ENCODE measurements around the gene PKIG. TPM values are rescaled to one million over a fixed set of nuclear protein-coding genes. Genes with fewer than 3 reads are reported as not detected.

PKIG gene
- polyA plus RNA-seq, 3 donors, result 0.67 to 1.4 (median 0.84) TPM

GRCh38 chr20:44561876-44562275 lies 20.5 kb upstream of the PKIG start:
- TF ChIP-seq, protein P1, sequence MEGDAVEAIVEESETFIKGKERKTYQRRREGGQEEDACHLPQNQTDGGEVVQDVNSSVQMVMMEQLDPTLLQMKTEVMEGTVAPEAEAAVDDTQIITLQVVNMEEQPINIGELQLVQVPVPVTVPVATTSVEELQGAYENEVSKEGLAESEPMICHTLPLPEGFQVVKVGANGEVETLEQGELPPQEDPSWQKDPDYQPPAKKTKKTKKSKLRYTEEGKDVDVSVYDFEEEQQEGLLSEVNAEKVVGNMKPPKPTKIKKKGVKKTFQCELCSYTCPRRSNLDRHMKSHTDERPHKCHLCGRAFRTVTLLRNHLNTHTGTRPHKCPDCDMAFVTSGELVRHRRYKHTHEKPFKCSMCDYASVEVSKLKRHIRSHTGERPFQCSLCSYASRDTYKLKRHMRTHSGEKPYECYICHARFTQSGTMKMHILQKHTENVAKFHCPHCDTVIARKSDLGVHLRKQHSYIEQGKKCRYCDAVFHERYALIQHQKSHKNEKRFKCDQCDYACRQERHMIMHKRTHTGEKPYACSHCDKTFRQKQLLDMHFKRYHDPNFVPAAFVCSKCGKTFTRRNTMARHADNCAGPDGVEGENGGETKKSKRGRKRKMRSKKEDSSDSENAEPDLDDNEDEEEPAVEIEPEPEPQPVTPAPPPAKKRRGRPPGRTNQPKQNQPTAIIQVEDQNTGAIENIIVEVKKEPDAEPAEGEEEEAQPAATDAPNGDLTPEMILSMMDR (IDR thresholded peaks at IDR 0.05), result no peak
- H3K36me3 Mint-ChIP-seq, result no peaks in the 10 kb centered on the region
- H3K27ac Mint-ChIP-seq, result peak overlapping the region in 1 of 7 donors; percentile 24
- Histone ChIP-seq H3K36me3 (replicated peaks in 1 of 2; ENCODE audit: control insufficient read depth in 1 of 2, insufficient read depth in 2 of 2, low read length in 2 of 2) (no peaks in the 10 kb centered on the region), H3K9me3 (replicated peaks in 1 of 2; ENCODE audit: control insufficient read depth in 1 of 2, insufficient read depth in 1 of 2, low read length in 2 of 2) (no peaks in the 10 kb centered on the region), H3K4me3 (replicated peaks in 1 of 3; ENCODE audit: low read depth in 2 of 3, low read length in 3 of 3) (no peak overlapping the region), H3K4me2 (replicated peaks; ENCODE audit: extremely low read depth, low read length, poor library complexity, severe bottlenecking) (no peak overlapping the region), H3K9ac (ENCODE audit: insufficient read depth, low read length, poor library complexity, severe bottlenecking) (no peak overlapping the region), H3K79me2 (ENCODE audit: insufficient read depth, low read length) (no peaks in the 10 kb centered on the region), H2AFZ (ENCODE audit: insufficient read depth, low read depth, low read length, poor library complexity, severe bottlenecking) (no peak overlapping the region), H4K20me1 (ENCODE audit: insufficient read depth, low read length) (no peaks in the 10 kb centered on the region), H3K27me3 (ENCODE audit: control insufficient read depth in 2 of 2, insufficient read depth in 2 of 2, low read length in 2 of 2) (no peaks in the 10 kb centered on the region), H3K27ac (ENCODE audit: low read depth in 1 of 2, low read length in 2 of 2) (no peak overlapping the region), H3K4me1 (ENCODE audit: control insufficient read depth in 1 of 2, insufficient read depth in 2 of 2, low read length in 2 of 2) (no peaks in the 10 kb centered on the region)
- H3K9me3 Mint-ChIP-seq, result no peaks in the 10 kb centered on the region
- no peak overlapping the region for H3K4me3 Mint-ChIP-seq
- intact Hi-C loops (cut with micrococcal nuclease), result no loop called here
- H3K4me1 Mint-ChIP-seq, result no peaks in the 10 kb centered on the region
- peaks cover 0 to 1% (median 1%) of the 10 kb centered on the region in 3 donors for H3K27me3 Mint-ChIP-seq (ENCODE audit: low read depth in 3 of 3)
- no peak for DNase-seq

- no peak overlapping the region for H3K27ac Mint-ChIP-seq
- no peak for DNase-seq
- H2AFZ ChIP-seq (ENCODE audit: insufficient read depth, low read depth, low read length, poor library complexity, severe bottlenecking), result no peak overlapping the region
- H3K4me2 ChIP-seq (replicated peaks; ENCODE audit: extremely low read depth, low read length, poor library complexity, severe bottlenecking), result no peak overlapping the region
- intact Hi-C loops (cut with micrococcal nuclease), result no loop called here
- H3K4me1 Mint-ChIP-seq, result no peaks in the 10 kb centered on the region
- H3K9ac ChIP-seq (ENCODE audit: insufficient read depth, low read length, poor library complexity, severe bottlenecking), result no peak overlapping the region
- no peaks in the 10 kb centered on the region for H3K36me3 ChIP-seq (replicated peaks in 1 of 2; ENCODE audit: control insufficient read depth in 1 of 2, insufficient read depth in 2 of 2, low read length in 2 of 2)
- H3K79me2 ChIP-seq (ENCODE audit: insufficient read depth, low read length), result no peaks in the 10 kb centered on the region
- H3K4me3 ChIP-seq (replicated peaks in 1 of 3; ENCODE audit: low read depth in 2 of 3, low read length in 3 of 3), result no peak overlapping the region
- no peaks in the 10 kb centered on the region for H3K9me3 ChIP-seq (replicated peaks in 1 of 2; ENCODE audit: control insufficient read depth in 1 of 2, insufficient read depth in 1 of 2, low read length in 2 of 2)
- no peak overlapping the region for H3K4me3 Mint-ChIP-seq
- TF ChIP-seq, protein P1 (IDR thresholded peaks at IDR 0.05), result no peak
- no CpG with 5 or more reads among the region's 3 CpGs for WGBS (ENCODE audit: insufficient coverage)
- H3K4me1 ChIP-seq (ENCODE audit: control insufficient read depth in 1 of 2, insufficient read depth in 2 of 2, low read length in 2 of 2), result no peaks in the 10 kb centered on the region
- no peaks in the 10 kb centered on the region for H3K9me3 Mint-ChIP-seq
- H3K36me3 Mint-ChIP-seq, result no peaks in the 10 kb centered on the region
- no peaks in the 10 kb centered on the region for H4K20me1 ChIP-seq (ENCODE audit: insufficient read depth, low read length)
- no peaks in the 10 kb centered on the region for H3K27me3 ChIP-seq (ENCODE audit: control insufficient read depth in 2 of 2, insufficient read depth in 2 of 2, low read length in 2 of 2)
- H3K27ac ChIP-seq (ENCODE audit: low read depth in 1 of 2, low read length in 2 of 2), result no peak overlapping the region
- H3K27me3 Mint-ChIP-seq (ENCODE audit: low read depth in 3 of 3), result peaks cover 0 to 1% (median 0%) of the 10 kb centered on the region in 3 donors
Measured at GRCh38 chr20:44566018-44566417, 16.4 kb upstream of the PKIG start.
